ENCODE data around the gene ASTN2. TPM values are rescaled to one million over a fixed set of nuclear protein-coding genes. Genes with fewer than 3 reads are reported as not detected.

ASTN2 gene
- total and polyA plus RNA-seq, 10 of the 15 experiments (the other 5 are each of a cell fraction or from before 2014, with no cell fraction given) = 1.4 to 15.7 (median 7.0) TPM

GRCh38 chr9:116927726-116928125 is 487.1 kb downstream of the ASTN2 start:
- Histone ChIP-seq H3K4me2 (ENCODE audit: control insufficient read depth, insufficient read depth) (no peak overlapping the region), H3K9ac (ENCODE audit: control insufficient read depth, insufficient read depth, low read length) (no peak overlapping the region), H3K79me2 (ENCODE audit: control insufficient read depth, insufficient read depth, low read length) (no peaks in the 10 kb centered on the region), H2AFZ (ENCODE audit: control insufficient read depth, low read depth, low read length) (no peak overlapping the region), H3K27ac (ENCODE audit: control insufficient read depth, insufficient read depth) (no peak overlapping the region), H3K4me3 (no peak overlapping the region), H3K27me3 (replicated peaks in 1 of 2; ENCODE audit: control insufficient read depth in 2 of 2, insufficient read depth in 2 of 2, low read length in 1 of 2) (no peaks in the 10 kb centered on the region), H3K9me3 (replicated peaks; ENCODE audit: control insufficient read depth, insufficient read depth, low read length) (no peaks in the 10 kb centered on the region), H4K20me1 (ENCODE audit: control insufficient read depth, insufficient read depth) (no peaks in the 10 kb centered on the region), H3K4me1 (ENCODE audit: control insufficient read depth, insufficient read depth, low read length) (no peaks in the 10 kb centered on the region), H3K36me3 (ENCODE audit: control insufficient read depth in 2 of 2, insufficient read depth in 2 of 2, low read length in 1 of 2) (no peaks in the 10 kb centered on the region)
- RAD21 ChIA-PET (ENCODE audit: unreplicated experiment) = interaction anchor here (1.1 kb wide), 1 partner anchor 12 kb away, joined by 3 read pairs; no protein-coding TSS in a partner anchor
- POLR2A ChIA-PET = no interaction called here
- in situ Hi-C loops (cut with MboI) (no loop called here), intact Hi-C loops (cut with micrococcal nuclease; ENCODE audit: unreplicated experiment) (no loop called here)
- SMC1A ChIA-PET (ENCODE audit: uncharacterized antibody, unreplicated experiment) = interaction anchor here (0.6 to 1.1 kb wide), 3 partner anchors 16 to 470 kb away, joined by 3 read pairs; no protein-coding TSS in a partner anchor
- 2% methylated on average over 3 of the region's 3 CpGs for WGBS (ENCODE audit: insufficient coverage, insufficient replicate concordance, low lambda C conversion rate, missing lambda C conversion rate)
- FAIRE-seq (no peak), ATAC-seq (no peak), DNase-seq (ENCODE audit: low read depth, low spot score) (no peak)
- no TSS peak for BruUV-seq (replicated peaks)
- CTCF ChIA-PET = no interaction called here
- TF ChIP-seq EGR1 (IDR thresholded peaks at IDR 0.05; ENCODE audit: borderline replicate concordance in 1 of 2, low read depth in 2 of 2, low read length in 2 of 2) (no peak), NFIC (IDR thresholded peaks at IDR 0.05; ENCODE audit: low read depth, low read length) (no peak), NFYA (IDR thresholded peaks at IDR 0.05; ENCODE audit: borderline replicate concordance, low read depth, low read length) (no peak), IRF4 (IDR thresholded peaks at IDR 0.05; ENCODE audit: low read depth, low read length) (no peak), CEBPB (IDR thresholded peaks at IDR 0.05; ENCODE audit: borderline replicate concordance in 1 of 2, low read depth in 2 of 2, low read length in 2 of 2) (no peak), PAX8 (IDR thresholded peaks at IDR 0.05) (no peak), CHD4 (IDR thresholded peaks at IDR 0.05) (no peak), ASH2L (IDR thresholded peaks at IDR 0.05; ENCODE audit: borderline replicate concordance, low read depth) (no peak), SREBF1 (IDR thresholded peaks at IDR 0.05; ENCODE audit: low read length) (no peak), ZNF24 (IDR thresholded peaks at IDR 0.05) (no peak), ZZZ3 (IDR thresholded peaks at IDR 0.05; ENCODE audit: control insufficient read depth, insufficient read length, low read depth) (no peak), RAD21 (IDR thresholded peaks at IDR 0.05; ENCODE audit: insufficient read depth, low read depth, low read length) (no peak), PRDM15 (CRISPR knock-in tag; IDR thresholded peaks at IDR 0.05) (no peak), NFXL1 (IDR thresholded peaks at IDR 0.05; ENCODE audit: borderline replicate concordance) (no peak), EP300 (IDR thresholded peaks at IDR 0.05; ENCODE audit: borderline replicate concordance in 1 of 2, control insufficient read depth in 1 of 2, low read depth in 2 of 2, low read length in 2 of 2) (no peak), RBBP5 (conservative IDR thresholded peaks at IDR 0.05) (no peak), ZNF622 (IDR thresholded peaks at IDR 0.05) (no peak), MEF2B (IDR thresholded peaks at IDR 0.05; ENCODE audit: partially characterized antibody, poor library complexity, severe bottlenecking) (no peak)
- TF ChIP-seq, protein P1, sequence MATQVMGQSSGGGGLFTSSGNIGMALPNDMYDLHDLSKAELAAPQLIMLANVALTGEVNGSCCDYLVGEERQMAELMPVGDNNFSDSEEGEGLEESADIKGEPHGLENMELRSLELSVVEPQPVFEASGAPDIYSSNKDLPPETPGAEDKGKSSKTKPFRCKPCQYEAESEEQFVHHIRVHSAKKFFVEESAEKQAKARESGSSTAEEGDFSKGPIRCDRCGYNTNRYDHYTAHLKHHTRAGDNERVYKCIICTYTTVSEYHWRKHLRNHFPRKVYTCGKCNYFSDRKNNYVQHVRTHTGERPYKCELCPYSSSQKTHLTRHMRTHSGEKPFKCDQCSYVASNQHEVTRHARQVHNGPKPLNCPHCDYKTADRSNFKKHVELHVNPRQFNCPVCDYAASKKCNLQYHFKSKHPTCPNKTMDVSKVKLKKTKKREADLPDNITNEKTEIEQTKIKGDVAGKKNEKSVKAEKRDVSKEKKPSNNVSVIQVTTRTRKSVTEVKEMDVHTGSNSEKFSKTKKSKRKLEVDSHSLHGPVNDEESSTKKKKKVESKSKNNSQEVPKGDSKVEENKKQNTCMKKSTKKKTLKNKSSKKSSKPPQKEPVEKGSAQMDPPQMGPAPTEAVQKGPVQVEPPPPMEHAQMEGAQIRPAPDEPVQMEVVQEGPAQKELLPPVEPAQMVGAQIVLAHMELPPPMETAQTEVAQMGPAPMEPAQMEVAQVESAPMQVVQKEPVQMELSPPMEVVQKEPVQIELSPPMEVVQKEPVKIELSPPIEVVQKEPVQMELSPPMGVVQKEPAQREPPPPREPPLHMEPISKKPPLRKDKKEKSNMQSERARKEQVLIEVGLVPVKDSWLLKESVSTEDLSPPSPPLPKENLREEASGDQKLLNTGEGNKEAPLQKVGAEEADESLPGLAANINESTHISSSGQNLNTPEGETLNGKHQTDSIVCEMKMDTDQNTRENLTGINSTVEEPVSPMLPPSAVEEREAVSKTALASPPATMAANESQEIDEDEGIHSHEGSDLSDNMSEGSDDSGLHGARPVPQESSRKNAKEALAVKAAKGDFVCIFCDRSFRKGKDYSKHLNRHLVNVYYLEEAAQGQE (IDR thresholded peaks at IDR 0.05; ENCODE audit: low read depth, low read length) = no peak
